H9 (cell line): ENCODE measurements around the gene CADM4. TPM values are rescaled to one million over a fixed set of nuclear protein-coding genes. Genes with fewer than 3 reads are reported as not detected.

Experiments
- DNase-seq: peaks from one replicate; pipeline ENCODE4 v3.0.0-alpha.2; 2017
- H2AFZ ChIP-seq: one replicate; pipeline ENCODE4 v1.6.1; 2013; ENCODE audit warnings: mild to moderate bottlenecking, low read length, control low read depth, moderate library complexity
- H2AK5ac ChIP-seq: 2 replicates; pipeline ENCODE4 v1.6.1; 2013; ENCODE audit warnings: low read length, control low read depth, mixed read lengths; ENCODE audit not compliant: insufficient read length
- H2BK120ac ChIP-seq: one replicate; pipeline ENCODE4 v1.6.1; 2013; ENCODE audit warnings: low read depth, mild to moderate bottlenecking, low read length, control low read depth, inconsistent platforms; ENCODE audit not compliant: poor library complexity, severe bottlenecking
- H2BK12ac ChIP-seq: 2 replicates; pipeline ENCODE4 v1.6.1; 2013; ENCODE audit warnings: low read length, control low read depth, mixed read lengths, low read depth; ENCODE audit not compliant: insufficient read length
- H2BK15ac ChIP-seq: 2 replicates; pipeline ENCODE4 v1.6.1; 2013; ENCODE audit warnings: low read depth, low read length, control low read depth
- H2BK20ac ChIP-seq: one replicate; pipeline ENCODE4 v1.6.1; 2013; ENCODE audit warnings: low read depth, mild to moderate bottlenecking, low read length, control low read depth, inconsistent platforms; ENCODE audit not compliant: poor library complexity, severe bottlenecking
- H2BK5ac ChIP-seq: 2 replicates; pipeline ENCODE4 v1.6.1; 2013; ENCODE audit warnings: low read length, control low read depth, mixed read lengths; ENCODE audit not compliant: insufficient read length
- H3K14ac ChIP-seq: 2 replicates; pipeline ENCODE4 v1.6.1; 2013; ENCODE audit warnings: low read length, control low read depth; ENCODE audit not compliant: insufficient read depth
- H3K18ac ChIP-seq: 2 replicates; pipeline ENCODE4 v1.6.1; 2013; ENCODE audit warnings: low read depth, mild to moderate bottlenecking, mixed read lengths, low read length, control low read depth; ENCODE audit not compliant: insufficient read length
- H3K23ac ChIP-seq: 2 replicates; pipeline ENCODE4 v1.6.1; 2013; ENCODE audit warnings: low read length, control low read depth, mixed read lengths, low read depth; ENCODE audit not compliant: insufficient read length
- H3K23me2 ChIP-seq: 2 replicates; pipeline ENCODE4 v1.6.1; 2013; ENCODE audit warnings: low read depth, mild to moderate bottlenecking, mixed read lengths, low read length, control low read depth; ENCODE audit not compliant: insufficient read length, poor library complexity, severe bottlenecking
- H3K27ac ChIP-seq: 2 replicates; pipeline ENCODE4 v1.5.1; 2013; ENCODE audit warnings: low read length, control low read depth, mixed read lengths, low read depth; ENCODE audit not compliant: insufficient read length
- H3K27me3 ChIP-seq: 2 replicates; pipeline ENCODE4 v1.6.1; 2013; ENCODE audit warnings: low read length, control low read depth, inconsistent platforms; ENCODE audit not compliant: insufficient read depth
- H3K4ac ChIP-seq: 2 replicates; pipeline ENCODE4 v1.6.1; 2013; ENCODE audit warnings: low read depth, mild to moderate bottlenecking, control low read depth, inconsistent platforms, low read length, moderate library complexity
- H3K4me1 ChIP-seq: 2 replicates; pipeline ENCODE4 v1.6.1; 2013; ENCODE audit warnings: low read length, control low read depth, inconsistent platforms; ENCODE audit not compliant: insufficient read depth
- H3K4me2 ChIP-seq: 2 replicates; pipeline ENCODE4 v1.6.1; 2013; ENCODE audit warnings: low read length, control low read depth, mixed read lengths; ENCODE audit not compliant: insufficient read length, insufficient read depth
- H3K56ac ChIP-seq: 2 replicates; pipeline ENCODE4 v1.6.1; 2013; ENCODE audit warnings: low read depth, mild to moderate bottlenecking, mixed read lengths, low read length, control low read depth; ENCODE audit not compliant: insufficient read length
- H3K79me1 ChIP-seq: 2 replicates; pipeline ENCODE4 v1.6.1; 2013; ENCODE audit warnings: low read depth, mild to moderate bottlenecking, moderate library complexity, low read length, control low read depth, inconsistent platforms; ENCODE audit not compliant: insufficient read depth, poor library complexity, severe bottlenecking
- H3K79me2 ChIP-seq: 2 replicates; pipeline ENCODE4 v1.6.1; 2013; ENCODE audit warnings: low read length, control low read depth, inconsistent platforms; ENCODE audit not compliant: insufficient read depth
- H3K9ac ChIP-seq: 2 replicates; pipeline ENCODE4 v1.6.1; 2013; ENCODE audit warnings: low read length, control low read depth, mixed read lengths; ENCODE audit not compliant: insufficient read length; ENCODE audit errors: extremely low read depth
- H3K9me3 ChIP-seq: one replicate; pipeline ENCODE4 v1.6.1; 2013; ENCODE audit warnings: low read depth, low read length, inconsistent platforms; ENCODE audit not compliant: control insufficient read depth
- H3T11ph ChIP-seq: one replicate; pipeline ENCODE4 v1.6.1; 2013; ENCODE audit warnings: mild to moderate bottlenecking, low read length, control low read depth, inconsistent platforms
- H4K20me1 ChIP-seq: one replicate; pipeline ENCODE4 v1.6.1; 2013; ENCODE audit not compliant: control insufficient read depth, insufficient read length, insufficient read depth
- H4K5ac ChIP-seq: 2 replicates; pipeline ENCODE4 v1.6.1; 2013; ENCODE audit warnings: low read depth, mild to moderate bottlenecking, mixed read lengths, low read length, control low read depth; ENCODE audit not compliant: insufficient read length
- H4K8ac ChIP-seq: replicated peaks from 2 replicates; pipeline ENCODE4 v1.6.1; 2013; ENCODE audit warnings: low read length, control low read depth, mixed read lengths, low read depth; ENCODE audit not compliant: insufficient read length
- H4K91ac ChIP-seq: 2 replicates; pipeline ENCODE4 v1.6.1; 2013; ENCODE audit warnings: low read depth, mild to moderate bottlenecking, moderate library complexity, mixed read lengths, low read length, control low read depth; ENCODE audit not compliant: insufficient read length
- H3K27ac Mint-ChIP-seq, 3 experiments: 2 replicates in 2 of 3; 3 replicates in 1 of 3; pipeline ENCODE4 v1.8.0; 2020 to 2021; ENCODE audit warnings: mixed read lengths in 3 of 3, mild to moderate bottlenecking in 1 of 3, moderate library complexity in 1 of 3
- H3K27me3 Mint-ChIP-seq: 2 replicates; pipeline ENCODE4 v1.8.0; 2021; ENCODE audit warnings: low read depth, mild to moderate bottlenecking, moderate library complexity, mixed read lengths
- H3K36me3 Mint-ChIP-seq, 3 experiments: 2 replicates in 2 of 3; 3 replicates in 1 of 3; pipeline ENCODE4 v1.8.0; 2020 to 2021; ENCODE audit warnings: low read depth in 3 of 3, mixed read lengths in 3 of 3; ENCODE audit not compliant: insufficient read depth in 1 of 3
- H3K4me1 Mint-ChIP-seq, 2 experiments: 2 replicates each; pipeline ENCODE4 v1.8.0; 2020; ENCODE audit warnings: mixed read lengths in 2 of 2
- H3K4me3 Mint-ChIP-seq, 2 experiments: 2 replicates in 1 of 2; 3 replicates in 1 of 2; pipeline ENCODE4 v1.8.0; 2020 to 2021; ENCODE audit warnings: mild to moderate bottlenecking in 2 of 2, mixed read lengths in 2 of 2, moderate library complexity in 1 of 2
- H3K9me3 Mint-ChIP-seq, 2 experiments: 2 replicates in 1 of 2; 3 replicates in 1 of 2; pipeline ENCODE4 v1.8.0; 2020; ENCODE audit warnings: mild to moderate bottlenecking in 2 of 2, mixed read lengths in 2 of 2, moderate library complexity in 1 of 2
- WGBS: extraction: QIAGEN DNeasy Blood & Tissue Kit; methylation state at CpG from one replicate; pipeline ENCODE4 v1.1.7; 2013; ENCODE audit warnings: missing lambda C conversion rate, low lambda C conversion rate, mixed read lengths; ENCODE audit not compliant: insufficient read length; ENCODE audit errors: extremely low coverage; 5-methylcytosine and 5-hydroxymethylcytosine counted together
- total RNA-seq: library from RNA; stranded (reverse); gene quantifications from 2 replicates; pipeline ENCODE4 v1.2.1, GENCODE V29; 2021
- TF ChIP-seq, protein P1 (sequence below): fragments of 200-600 bp; sonication (generic); conservative IDR thresholded peaks from 3 replicates; pipeline ENCODE4 v1.8.0; 2021; ENCODE audit warnings: antibody characterized with exemption, mild to moderate bottlenecking

The CADM4 gene
- total RNA-seq, 1 experiment from 2014 or later, result 10.2 TPM

- no peak overlapping the region for H3K18ac ChIP-seq
- no peaks in the 10 kb centered on the region for H3K4me1 ChIP-seq
- no peaks in the 10 kb centered on the region for H3K79me2 ChIP-seq
- H3K27me3 Mint-ChIP-seq, result peaks cover 5% of the 10 kb centered on the region
- H3K4me3 Mint-ChIP-seq, result no peak overlapping the region
- H3K27ac Mint-ChIP-seq, result no peak overlapping the region
- peaks cover 6 to 11% of the 10 kb centered on the region in 2 experiments for H3K4me1 Mint-ChIP-seq
- no peak overlapping the region for H3K23ac ChIP-seq
- H3K4me2 ChIP-seq, result no peak overlapping the region
- no peak overlapping the region for H4K8ac ChIP-seq
- H2BK120ac ChIP-seq, result no peak overlapping the region
- H3K14ac ChIP-seq, result no peak overlapping the region
- no peak overlapping the region for H3K9ac ChIP-seq
- no peak overlapping the region for H3K27ac ChIP-seq
- H2BK20ac ChIP-seq, result no peak overlapping the region
- H2AFZ ChIP-seq, result no peak overlapping the region
- H2BK12ac ChIP-seq, result no peak overlapping the region
- H3K9me3 Mint-ChIP-seq, result no peaks in the 10 kb centered on the region
- no peak overlapping the region for H4K91ac ChIP-seq
- H2BK5ac ChIP-seq, result no peak overlapping the region
- H4K5ac ChIP-seq, result no peak overlapping the region
- no peaks in the 10 kb centered on the region for H4K20me1 ChIP-seq
- H3K36me3 Mint-ChIP-seq, result no peaks in the 10 kb centered on the region
- H3T11ph ChIP-seq, result no peak overlapping the region
- H3K23me2 ChIP-seq, result no peaks in the 10 kb centered on the region
- DNase-seq, result no peak
- H3K79me1 ChIP-seq, result no peaks in the 10 kb centered on the region
- H3K9me3 ChIP-seq, result no peaks in the 10 kb centered on the region
- no peak overlapping the region for H2AK5ac ChIP-seq
- TF ChIP-seq, protein P1, sequence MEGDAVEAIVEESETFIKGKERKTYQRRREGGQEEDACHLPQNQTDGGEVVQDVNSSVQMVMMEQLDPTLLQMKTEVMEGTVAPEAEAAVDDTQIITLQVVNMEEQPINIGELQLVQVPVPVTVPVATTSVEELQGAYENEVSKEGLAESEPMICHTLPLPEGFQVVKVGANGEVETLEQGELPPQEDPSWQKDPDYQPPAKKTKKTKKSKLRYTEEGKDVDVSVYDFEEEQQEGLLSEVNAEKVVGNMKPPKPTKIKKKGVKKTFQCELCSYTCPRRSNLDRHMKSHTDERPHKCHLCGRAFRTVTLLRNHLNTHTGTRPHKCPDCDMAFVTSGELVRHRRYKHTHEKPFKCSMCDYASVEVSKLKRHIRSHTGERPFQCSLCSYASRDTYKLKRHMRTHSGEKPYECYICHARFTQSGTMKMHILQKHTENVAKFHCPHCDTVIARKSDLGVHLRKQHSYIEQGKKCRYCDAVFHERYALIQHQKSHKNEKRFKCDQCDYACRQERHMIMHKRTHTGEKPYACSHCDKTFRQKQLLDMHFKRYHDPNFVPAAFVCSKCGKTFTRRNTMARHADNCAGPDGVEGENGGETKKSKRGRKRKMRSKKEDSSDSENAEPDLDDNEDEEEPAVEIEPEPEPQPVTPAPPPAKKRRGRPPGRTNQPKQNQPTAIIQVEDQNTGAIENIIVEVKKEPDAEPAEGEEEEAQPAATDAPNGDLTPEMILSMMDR, result no peak
- no peaks in the 10 kb centered on the region for H3K27me3 ChIP-seq
- whole genome bisulfite sequencing, result no CpG with 5 or more reads among the region's 5 CpGs
- no peak overlapping the region for H2BK15ac ChIP-seq
- H3K4ac ChIP-seq, result no peak overlapping the region
- H3K56ac ChIP-seq, result no peak overlapping the region
Observed at GRCh38 chr19:43681821-43682220, 42.2 kb upstream of the CADM4 start.
